SK-N-SH (cell line): ENCODE data around the gene DCTN4. TPM values are rescaled to one million over a fixed set of nuclear protein-coding genes. Genes with fewer than 3 reads are reported as not detected.

Source experiments
- CTCF ChIA-PET: fragments of 300-600, 350-600 bp; formaldehyde crosslinking; extraction: SDS; loops from one replicate; lab custom pipeline; 2021; lab: Yijun Ruan, JAX
- POLR2A ChIA-PET: fragments of 350-600 bp; sonication (Branson Sonifier 250); formaldehyde crosslinking; extraction: SDS; loops from one replicate; lab custom pipeline; 2020; ENCODE audit warnings: antibody characterized with exemption, inconsistent platforms; lab: Yijun Ruan, JAX
- DNase-seq: peaks from one replicate; pipeline ENCODE4 v3.0.0; 2012
- H2AFZ ChIP-seq: fragments of 200-600 bp; sonication (generic); 2 replicates; pipeline ENCODE4 v1.8.1; 2016; ENCODE audit warnings: antibody characterized with exemption, mild to moderate bottlenecking, low read depth
- H3F3A ChIP-seq: fragments of 200-600 bp; sonication (generic); replicated peaks from 2 replicates; pipeline ENCODE3; 2016; ENCODE audit warnings: antibody characterized with exemption, mild to moderate bottlenecking; ENCODE audit not compliant: insufficient read depth
- H3K27ac ChIP-seq, 2 experiments: fragments of 200-500 bp in 1 of 2; fragments of 200-600 bp in 1 of 2; sonication (Bioruptor generic) in 1 of 2; sonication (generic), shearing (Covaris generic) in 1 of 2; 2 replicates each; pipeline versions ENCODE4 v1.5.1 to v1.6.1; 2014 to 2016; ENCODE audit warnings: low read depth in 2 of 2, inconsistent platforms in 1 of 2, low read length in 1 of 2, mild to moderate bottlenecking in 1 of 2, mixed read lengths in 1 of 2
- H3K27me3 ChIP-seq: fragments of 200-600 bp; sonication (generic), shearing (Covaris generic); 2 replicates; pipeline ENCODE4 v1.6.1; 2016; ENCODE audit warnings: mixed run types; ENCODE audit not compliant: insufficient read depth
- H3K36me3 ChIP-seq, 2 experiments: fragments of 200-500 bp in 1 of 2; fragments of 200-600 bp in 1 of 2; sonication (Bioruptor generic) in 1 of 2; sonication (generic) in 1 of 2; replicated peaks in 1 of 2; 2 replicates each; pipeline versions ENCODE3 to v1.5.1; 2014 to 2016; ENCODE audit warnings: low read length in 1 of 2, mild to moderate bottlenecking in 1 of 2; ENCODE audit not compliant: insufficient read depth in 2 of 2, control insufficient read depth in 1 of 2
- H3K4me1 ChIP-seq, 2 experiments: fragments of 200-500 bp in 1 of 2; fragments of 200-600 bp in 1 of 2; sonication (Bioruptor generic) in 1 of 2; sonication (generic), shearing (Covaris generic) in 1 of 2; 2 replicates each; pipeline versions ENCODE4 v1.5.1 to v1.6.1; 2014 to 2016; ENCODE audit warnings: low read depth in 1 of 2, low read length in 1 of 2, mixed run types in 1 of 2; ENCODE audit not compliant: insufficient read depth in 2 of 2, control insufficient read depth in 1 of 2
- H3K4me2 ChIP-seq: fragments of 200-600 bp; sonication (generic), shearing (Covaris generic); 2 replicates; pipeline ENCODE4 v1.6.1; 2017; ENCODE audit warnings: mixed run types
- H3K4me3 ChIP-seq, 2 experiments: fragments of 200-500 bp in 1 of 2; fragments of 200-600 bp in 1 of 2; sonication (Bioruptor generic) in 1 of 2; sonication (generic), shearing (Covaris generic) in 1 of 2; 2 replicates each; pipeline versions ENCODE4 v1.5.1 to v1.8.1; 2014 to 2016; ENCODE audit warnings: low read depth in 2 of 2, inconsistent platforms in 1 of 2, low read length in 1 of 2, mild to moderate bottlenecking in 1 of 2, mixed read lengths in 1 of 2, moderate library complexity in 1 of 2
- H3K79me2 ChIP-seq: fragments of 200-600 bp; sonication (generic); 2 replicates; pipeline ENCODE4 v1.8.1; 2017; ENCODE audit warnings: mild to moderate bottlenecking; ENCODE audit not compliant: insufficient read depth
- H3K9ac ChIP-seq: fragments of 200-600 bp; sonication (generic); 2 replicates; pipeline ENCODE4 v1.6.1; 2017; ENCODE audit warnings: mixed run types
- H3K9me2 ChIP-seq: fragments of 200-600 bp; sonication (generic); 2 replicates; pipeline ENCODE4 v1.6.1; 2017; ENCODE audit warnings: mixed run types
- H3K9me3 ChIP-seq: fragments of 200-600 bp; sonication (generic); 2 replicates; pipeline ENCODE4 v1.6.1; 2017; ENCODE audit warnings: mixed run types, mild to moderate bottlenecking, moderate library complexity
- H4K20me1 ChIP-seq: fragments of 200-600 bp; sonication (generic); 2 replicates; pipeline ENCODE4 v1.6.1; 2017; ENCODE audit warnings: mild to moderate bottlenecking, mixed run types; ENCODE audit not compliant: insufficient read depth
- CTCF ChIP-seq: fragments of 200-600 bp; sonication (generic); IDR thresholded peaks from 2 replicates; pipeline ENCODE4 v1.6.1; 2017; ENCODE audit warnings: antibody characterized with exemption, mild to moderate bottlenecking, moderate library complexity
- ELF1 ChIP-seq: IDR thresholded peaks from 2 replicates; pipeline ENCODE4 v1.4.0; 2012
- FOXM1 ChIP-seq: IDR thresholded peaks from 2 replicates; pipeline ENCODE4 v1.4.0; 2012; ENCODE audit warnings: low read depth, mild to moderate bottlenecking
- IRF3 ChIP-seq: fragments of 150-350 bp; IDR thresholded peaks from 2 replicates; pipeline ENCODE4 v1.6.1; 2016; ENCODE audit warnings: mild to moderate bottlenecking, low read depth, low read length
- MXI1 ChIP-seq: IDR thresholded peaks from 2 replicates; pipeline ENCODE4 v1.6.1; 2012; ENCODE audit warnings: mild to moderate bottlenecking, low read depth, low read length, improper control_type of control experiment
- POLR2AphosphoS5 ChIP-seq: IDR thresholded peaks from 2 replicates; pipeline ENCODE4 v1.6.1; 2012; ENCODE audit warnings: low read depth, low read length
- RAD21 ChIP-seq: IDR thresholded peaks from 2 replicates; pipeline ENCODE4 v1.6.1; 2012; ENCODE audit warnings: mild to moderate bottlenecking, low read length
- RXRA ChIP-seq: IDR thresholded peaks from 2 replicates; pipeline ENCODE4 v1.4.0; 2012; ENCODE audit warnings: low read depth, mild to moderate bottlenecking, borderline replicate concordance
- SMC3 ChIP-seq: IDR thresholded peaks from 2 replicates; pipeline ENCODE4 v1.6.1; 2012; ENCODE audit warnings: low read depth, low read length, improper control_type of control experiment
- TCF12 ChIP-seq: IDR thresholded peaks from 2 replicates; pipeline ENCODE4 v1.4.0; 2012
- TEAD4 ChIP-seq: IDR thresholded peaks from 2 replicates; pipeline ENCODE4 v1.4.0; 2012; ENCODE audit warnings: mild to moderate bottlenecking, borderline replicate concordance; ENCODE audit not compliant: insufficient read depth
- YY1 ChIP-seq: IDR thresholded peaks from 2 replicates; pipeline ENCODE4 v1.4.0; 2012; ENCODE audit warnings: low read depth, mild to moderate bottlenecking
- ZBTB33 ChIP-seq: IDR thresholded peaks from 2 replicates; pipeline ENCODE4 v1.4.0; 2012; ENCODE audit warnings: low read depth, borderline replicate concordance
- WGBS: methylation state at CpG from one replicate; pipeline ENCODE4 v1.1.6; 2017; ENCODE audit warnings: low lambda C conversion rate; 5-methylcytosine and 5-hydroxymethylcytosine counted together
- polyA plus RNA-seq, 3 experiments: library from polyadenylated mRNA; depleted of rRNA; stranded (reverse); fragments of >200 nt; gene quantifications; 2 replicates each; pipeline ENCODE4 v1.2.3, GENCODE V29; 2012

DCTN4 gene
- polyA plus RNA-seq, 1 of the 3 experiments (the other 2 are of a cell fraction) = 22.8 TPM

- no peaks in the 10 kb centered on the region for H3K27me3 ChIP-seq
- peaks cover 9% of the 10 kb centered on the region for H3F3A ChIP-seq
- H3K4me1 ChIP-seq = no peaks in the 10 kb centered on the region; a peak in 1 of 4 replicates
- H3K9ac ChIP-seq = no peak overlapping the region
- no peaks in the 10 kb centered on the region for H4K20me1 ChIP-seq
- H3K4me3 ChIP-seq = peak overlapping the region; percentile 31 to 46; a peak in 3 of 4 replicates
- H3K4me2 ChIP-seq = peak overlapping the region; percentile 52; the same call in 1 of the 2 replicates
- H3K9me2 ChIP-seq = no peaks in the 10 kb centered on the region
- no peak overlapping the region; a peak in 1 of 4 replicates for H3K27ac ChIP-seq
- TF ChIP-seq CTCF (peak; percentile 49), TEAD4 (no peak), RAD21 (peak; percentile 51), RXRA (no peak), SMC3 (peak; percentile 22)
- H3K36me3 ChIP-seq = peaks cover 4 to 11% of the 10 kb centered on the region in 2 experiments
- CTCF ChIA-PET = interaction anchor here (0.5 to 3.1 kb wide), 23 partner anchors 9 to 451 kb away, joined by 3 to 33 read pairs (median 4); partner anchors contain the start of genes ANXA6, IRGM, RBM22 and SMIM3
- H3K79me2 ChIP-seq = no peaks in the 10 kb centered on the region
- DNase-seq = peak; percentile 36
- 9% methylated on average over 10 of the region's 15 CpGs for WGBS
- no peaks in the 10 kb centered on the region for H3K9me3 ChIP-seq
- H2AFZ ChIP-seq = peak overlapping the region; percentile 84
- POLR2A ChIA-PET = no interaction called here
Measured at GRCh38 chr5:150801117-150801927, 42.5 kb upstream of the DCTN4 start.

- Histone ChIP-seq H3K27me3 (no peaks in the 10 kb centered on the region), H3K4me3 (no peak overlapping the region), H3K27ac (no peak overlapping the region), H4K20me1 (no peaks in the 10 kb centered on the region), H3K4me1 (no peaks in the 10 kb centered on the region; a peak in 1 of 4 replicates), H3K36me3 (peaks cover 11 to 12% of the 10 kb centered on the region in 2 experiments), H3F3A (peaks cover 6% of the 10 kb centered on the region)
- POLR2A ChIA-PET = no interaction called here
- CTCF ChIA-PET = no interaction called here
- 98% methylated on average over 2 of the region's 2 CpGs for WGBS
- TF ChIP-seq FOXM1 (no peak), ELF1 (no peak), IRF3 (no peak), ZBTB33 (no peak), YY1 (no peak), TEAD4 (no peak), TCF12 (no peak), MXI1 (no peak), RXRA (no peak), POLR2AphosphoS5 (no peak)
- TF ChIP-seq, all 33 proteins: peak for 0
- no peaks in the 10 kb centered on the region for H3K9me3 ChIP-seq
- H3K79me2 ChIP-seq = peaks cover 16% of the 10 kb centered on the region
- no peak overlapping the region for H3K9ac ChIP-seq
- no peak overlapping the region for H2AFZ ChIP-seq
- DNase-seq = no peak
- no peak overlapping the region for H3K4me2 ChIP-seq
- H3K9me2 ChIP-seq = no peaks in the 10 kb centered on the region
Measured at GRCh38 chr5:150797384-150797783, 38.6 kb upstream of the DCTN4 start.
